ENCODE data around the gene RPL34.

Gene RPL34

GRCh38 chr4:108620101-108620932 lies at the start of gene RPL34:
TSS of gene RPL34 (plus strand) at chr4:108620576. CDS start at chr4:108621960, 1,384 bp downstream.
- TF ChIP-seq CTCF (IDR thresholded peaks at IDR 0.05; ENCODE audit: low read depth, low read length): no peak
- peak within 1 kb of the TSS; percentile 80 for H3K4me3 ChIP-seq (ENCODE audit: low read depth, low read length)

- no peak for TF ChIP-seq CTCF (IDR thresholded peaks at IDR 0.05; ENCODE audit: low read depth, low read length)
Observed at GRCh38 chr4:108570993-108571569, 49.3 kb upstream of the RPL34 start.

GRCh38 chr4:108574402-108574801 lies 46.0 kb upstream of the RPL34 start:
- no peak for TF ChIP-seq CTCF (IDR thresholded peaks at IDR 0.05; ENCODE audit: low read depth, low read length)
- no peak overlapping the region for H3K4me3 ChIP-seq (ENCODE audit: low read depth, low read length)

More at GRCh38 chr4:108570993-108571569, 49.3 kb upstream of the RPL34 start:
- no peak overlapping the region for H3K4me3 ChIP-seq (ENCODE audit: low read depth, low read length)

GRCh38 chr4:108581083-108581482 lies 39.3 kb upstream of the RPL34 start:
- no peak for TF ChIP-seq CTCF (IDR thresholded peaks at IDR 0.05; ENCODE audit: low read depth, low read length)
- no peak overlapping the region for H3K4me3 ChIP-seq (ENCODE audit: low read depth, low read length)

- no peak overlapping the region for H3K4me3 ChIP-seq (ENCODE audit: low read depth, low read length)
- no peak for TF ChIP-seq CTCF (IDR thresholded peaks at IDR 0.05; ENCODE audit: low read depth, low read length)
Observed at GRCh38 chr4:108586778-108587177, 33.6 kb upstream of the RPL34 start.

GRCh38 chr4:108588878-108589277 lies 31.5 kb upstream of the RPL34 start:
- no peak for TF ChIP-seq CTCF (IDR thresholded peaks at IDR 0.05; ENCODE audit: low read depth, low read length)
- H3K4me3 ChIP-seq (ENCODE audit: low read depth, low read length): no peak overlapping the region

GRCh38 chr4:108589961-108590360 lies 30.4 kb upstream of the RPL34 start:
- H3K4me3 ChIP-seq (ENCODE audit: low read depth, low read length): no peak overlapping the region
- no peak for TF ChIP-seq CTCF (IDR thresholded peaks at IDR 0.05; ENCODE audit: low read depth, low read length)

Measured in WI38 (cell line).